AG09319 (cell line): Measurements from ENCODE around the gene NFS1.

Experiments used
- DNase-seq: peaks from one replicate; pipeline ENCODE4 v3.0.0-alpha.2; 2010; ENCODE audit warnings: low read depth; ENCODE audit errors: extremely low read depth
- CTCF ChIP-seq: IDR thresholded peaks from 2 replicates; pipeline ENCODE4 v1.5.1; 2011; ENCODE audit warnings: low read depth, mild to moderate bottlenecking, inconsistent platforms, low read length, moderate library complexity

Gene NFS1

GRCh38 chr20:35738410-35739179 is 39.4 kb upstream of the NFS1 start:
- no peak for TF ChIP-seq CTCF
- DNase-seq, result no peak

- no peak for TF ChIP-seq CTCF
- DNase-seq, result no peak
These were observed 38.7 kb upstream of the NFS1 start for GRCh38 chr20:35737865-35738333.

- DNase-seq, result no peak
- no peak for TF ChIP-seq CTCF
These were observed 36.8 kb upstream of the NFS1 start for GRCh38 chr20:35735826-35736470.

- DNase-seq, result no peak
- no peak for TF ChIP-seq CTCF
These were observed 35.9 kb upstream of the NFS1 start for GRCh38 chr20:35734777-35735649.

- no peak for TF ChIP-seq CTCF
- no peak for DNase-seq
These were observed 35.2 kb upstream of the NFS1 start for GRCh38 chr20:35734374-35734773.

- TF ChIP-seq CTCF, result no peak
- no peak for DNase-seq
These were observed 33.5 kb upstream of the NFS1 start for GRCh38 chr20:35732644-35732982.
